AG10803 (cell line): Measurements from ENCODE around the gene DIAPH3.

ENCODE experiments used
- DNase-seq: peaks from one replicate; pipeline ENCODE4 v3.0.0; 2010; ENCODE audit warnings: low read depth
- H3K4me3 ChIP-seq: 2 replicates; pipeline ENCODE4 v1.5.1; 2011; ENCODE audit warnings: mild to moderate bottlenecking, low read length, control low read depth
- CTCF ChIP-seq: conservative IDR thresholded peaks from 2 replicates; pipeline ENCODE4 v1.5.1; 2011; ENCODE audit warnings: mild to moderate bottlenecking, low read length, control low read depth, inconsistent platforms

The DIAPH3 gene

DNA sequence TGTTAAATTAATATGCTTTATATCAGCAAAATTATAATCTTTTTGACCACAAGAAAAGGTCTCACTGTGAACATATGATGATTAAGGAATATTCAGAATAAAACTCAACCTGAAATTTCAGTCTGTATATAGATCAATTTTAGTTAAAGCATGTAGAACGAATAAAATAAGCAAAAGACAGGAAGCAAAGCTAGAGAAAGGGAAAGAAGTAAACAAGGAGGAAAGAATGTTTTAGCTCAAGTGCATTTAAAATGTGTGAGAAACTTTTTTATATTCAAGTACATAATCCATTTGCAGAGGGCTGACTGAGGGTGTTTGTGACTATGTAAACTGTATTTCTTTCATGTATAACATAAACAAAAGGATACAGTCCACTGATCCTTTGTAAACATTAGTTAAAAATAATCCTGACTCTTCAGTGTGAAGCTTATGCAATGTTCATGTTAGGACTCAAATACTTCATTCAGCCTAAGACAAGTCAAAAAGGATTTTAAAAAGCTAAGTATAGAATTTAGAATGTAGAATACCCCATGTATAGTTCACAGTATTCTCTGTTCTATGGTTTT lies 472.1 kb downstream of the DIAPH3 start:
- H3K4me3 ChIP-seq, result no peak overlapping the region
- TF ChIP-seq CTCF, result no peak
- no peak for DNase-seq

DNA sequence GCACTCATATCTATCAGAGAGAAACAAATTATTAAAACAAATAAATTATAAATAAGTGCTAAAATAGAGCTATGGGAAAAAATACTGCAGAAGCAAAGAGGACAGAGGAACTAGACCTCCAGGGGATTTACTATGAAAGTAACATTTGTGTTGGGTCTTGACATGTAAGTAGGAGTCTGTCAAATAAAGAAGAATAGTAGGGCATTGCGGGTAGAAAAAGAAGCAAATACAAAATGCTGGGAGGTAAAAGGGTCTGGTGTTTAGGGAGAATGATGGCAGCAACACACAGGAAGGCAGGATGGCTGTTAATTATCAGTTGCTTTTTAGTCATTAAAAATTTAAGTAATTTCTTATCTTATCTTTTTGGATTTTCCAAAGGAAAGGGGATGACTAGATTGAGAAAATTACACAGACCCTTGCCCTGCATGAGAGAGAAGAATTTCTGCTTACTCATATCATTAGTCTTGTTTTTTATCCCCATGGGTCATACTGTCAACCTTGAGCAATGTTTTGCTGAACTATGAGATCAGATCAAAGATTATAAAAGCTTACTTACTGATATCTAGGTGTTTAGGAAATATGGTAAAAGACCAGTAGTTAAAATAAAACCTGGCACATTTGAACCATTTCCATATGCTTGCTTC lies 472.7 kb downstream of the DIAPH3 start:
- no peak overlapping the region for H3K4me3 ChIP-seq
- DNase-seq, result peak; percentile 6
- no peak for TF ChIP-seq CTCF

- TF ChIP-seq CTCF, result no peak
- H3K4me3 ChIP-seq, result no peak overlapping the region
- no peak for DNase-seq
These were observed 474.7 kb downstream of the DIAPH3 start for GRCh38 chr13:59689057-59689456.

GRCh38 chr13:59686798-59687394 lies 476.8 kb downstream of the DIAPH3 start:
- TF ChIP-seq CTCF, result no peak
- DNase-seq, result no peak
- no peak overlapping the region for H3K4me3 ChIP-seq

GRCh38 chr13:59684105-59684504 lies 479.6 kb downstream of the DIAPH3 start:
- no peak overlapping the region for H3K4me3 ChIP-seq
- no peak for TF ChIP-seq CTCF
- DNase-seq, result no peak

DNA sequence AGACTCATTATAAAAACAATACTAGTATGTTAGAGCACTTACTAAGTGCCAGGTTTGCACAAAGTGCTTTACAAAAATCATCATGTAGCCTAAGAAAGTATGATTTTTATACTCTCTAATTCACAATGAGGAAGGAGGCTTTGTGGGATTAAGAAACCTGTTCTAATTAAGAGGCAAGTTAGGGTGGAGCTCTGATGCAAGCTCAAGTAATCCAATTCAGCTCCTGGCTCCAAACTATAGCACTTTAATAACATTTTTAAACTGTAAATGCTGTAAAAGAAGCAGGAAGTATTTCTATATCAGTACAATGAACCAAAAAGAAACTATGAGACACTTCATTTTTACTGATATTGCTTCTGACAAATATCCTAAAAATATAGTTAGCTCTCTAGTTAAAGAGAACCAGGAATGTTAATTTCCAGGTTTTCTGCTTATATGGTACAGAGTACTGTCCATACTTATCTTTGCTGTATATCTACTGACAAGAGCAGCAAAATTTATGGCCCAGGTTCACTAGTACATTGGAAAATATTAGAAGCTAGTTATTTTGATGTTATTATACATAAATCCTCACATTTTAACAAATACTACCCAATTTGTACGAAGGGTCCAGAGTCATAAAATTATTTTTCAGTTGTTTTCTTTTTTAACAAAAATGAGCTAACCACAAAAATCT lies 482.0 kb downstream of the DIAPH3 start:
- no peak for TF ChIP-seq CTCF
- no peak overlapping the region for H3K4me3 ChIP-seq
- DNase-seq, result peak; percentile 52
